GM21786 (cell line): Measurements from ENCODE around the gene ELK4.

Experiments
- ATAC-seq: cut with Tn5 transposase; IDR thresholded peaks from one replicate; pipeline ENCODE4 v1.9.1; 2021; ENCODE audit not compliant: unreplicated experiment

ELK4 gene, protein sequence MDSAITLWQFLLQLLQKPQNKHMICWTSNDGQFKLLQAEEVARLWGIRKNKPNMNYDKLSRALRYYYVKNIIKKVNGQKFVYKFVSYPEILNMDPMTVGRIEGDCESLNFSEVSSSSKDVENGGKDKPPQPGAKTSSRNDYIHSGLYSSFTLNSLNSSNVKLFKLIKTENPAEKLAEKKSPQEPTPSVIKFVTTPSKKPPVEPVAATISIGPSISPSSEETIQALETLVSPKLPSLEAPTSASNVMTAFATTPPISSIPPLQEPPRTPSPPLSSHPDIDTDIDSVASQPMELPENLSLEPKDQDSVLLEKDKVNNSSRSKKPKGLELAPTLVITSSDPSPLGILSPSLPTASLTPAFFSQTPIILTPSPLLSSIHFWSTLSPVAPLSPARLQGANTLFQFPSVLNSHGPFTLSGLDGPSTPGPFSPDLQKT

DNA sequence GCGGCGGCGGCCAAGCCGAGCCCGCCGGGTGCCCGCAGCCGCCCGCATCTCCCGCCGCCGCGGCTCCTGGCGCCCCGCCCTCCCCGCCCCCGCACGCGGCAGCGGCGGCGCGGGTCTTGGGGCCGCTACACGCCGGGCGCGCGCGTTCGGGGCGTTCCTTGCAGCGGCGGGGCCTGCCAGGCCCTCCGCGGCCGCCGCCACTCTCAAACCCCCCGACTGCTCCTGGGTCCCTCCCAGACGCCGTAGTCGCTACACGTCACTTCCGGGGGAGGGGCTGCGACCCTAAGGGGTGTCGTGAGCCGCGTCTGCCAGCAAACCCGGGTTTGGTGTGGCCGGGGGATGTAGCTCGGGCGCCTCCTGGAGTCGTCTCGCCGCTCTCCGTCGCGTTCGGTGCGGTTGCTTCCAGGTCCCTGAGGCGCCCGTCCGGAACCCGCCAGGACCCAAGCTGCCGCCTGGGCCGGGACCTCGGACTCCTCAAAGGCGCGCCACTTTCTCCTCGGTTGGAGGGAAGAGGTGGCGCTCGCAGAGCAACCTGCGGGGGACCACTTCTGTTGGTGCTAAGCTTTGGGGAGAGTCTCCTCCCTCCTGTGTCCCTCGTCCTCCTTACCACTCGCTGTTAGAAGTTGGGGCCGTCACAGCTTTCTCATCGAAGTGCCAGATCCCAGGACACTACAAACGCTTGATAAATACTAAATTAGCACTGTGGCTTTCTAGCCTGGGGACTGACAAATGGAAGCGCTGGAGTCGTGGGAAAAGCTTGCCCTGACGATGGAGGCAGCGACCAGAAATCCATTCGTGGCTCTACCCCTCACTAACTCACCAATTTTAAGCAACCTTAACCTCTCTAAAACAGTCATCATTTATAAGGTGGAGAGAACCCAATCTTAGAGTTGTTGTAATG lies at the start of gene ELK4:
Gene ELK4, minus strand, starts transcription at position 244 of the 901 bp plus-strand sequence. CDS start 8,129 bp downstream, outside the sequence.
- peak; percentile 75 for ATAC-seq

DNA sequence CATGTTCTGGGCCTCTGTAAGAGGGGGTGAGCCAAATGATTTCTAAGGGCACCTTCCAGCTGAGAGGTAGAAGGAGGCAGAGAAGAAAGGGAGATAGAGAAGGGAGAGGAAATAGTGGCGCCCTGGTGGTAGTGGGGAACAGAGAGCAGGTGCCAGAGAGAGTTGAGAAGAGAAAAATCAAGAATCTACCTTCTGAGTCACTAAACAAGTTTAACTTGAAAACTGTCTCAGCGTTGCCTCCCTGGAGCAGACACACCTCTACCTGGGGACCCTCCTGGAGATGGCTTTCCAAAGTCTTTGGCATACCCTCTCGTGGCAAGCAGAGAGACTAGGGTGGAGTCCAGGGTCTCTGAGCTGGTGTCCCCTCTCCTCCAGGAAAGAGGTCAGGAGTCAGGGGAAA lies 49.6 kb upstream of the ELK4 start:
- ATAC-seq: no peak

DNA sequence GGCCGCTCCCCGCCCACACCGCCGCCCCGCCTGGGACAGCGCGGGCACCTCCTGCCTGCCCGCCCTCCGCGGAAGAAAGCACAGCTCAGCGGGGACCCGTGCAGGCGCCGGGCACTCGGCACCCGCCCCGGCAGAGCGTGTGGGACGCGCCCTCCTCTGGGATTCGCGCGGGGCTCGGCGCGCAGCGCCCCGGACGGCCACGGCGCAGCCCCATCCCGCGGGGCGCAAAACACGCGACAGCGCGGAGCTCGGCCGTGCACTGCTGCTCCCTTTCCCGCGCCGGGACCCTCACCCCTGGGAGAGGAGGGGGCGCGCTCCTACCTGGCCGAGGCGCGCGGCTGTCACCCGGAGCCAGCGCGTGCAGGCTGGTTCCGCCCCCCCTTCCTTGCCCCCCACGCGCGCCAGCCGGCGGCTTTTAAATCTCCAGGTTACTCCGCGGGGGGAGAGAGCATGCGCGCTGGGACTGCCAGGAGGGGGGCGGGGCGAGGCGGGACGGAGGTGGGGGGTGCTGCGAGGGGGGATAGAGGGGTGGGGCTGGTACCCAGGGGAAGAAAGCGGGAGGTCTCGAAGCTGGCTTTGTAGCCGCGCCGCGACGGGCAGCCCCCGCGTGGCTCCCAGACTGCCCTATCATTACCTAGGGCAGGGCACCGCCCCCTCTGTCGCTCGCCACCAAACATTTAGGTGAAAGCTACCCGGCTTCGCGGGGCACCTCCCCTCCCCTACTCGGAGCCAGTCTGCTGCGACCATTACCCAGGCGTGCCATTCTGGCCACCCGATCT lies 48.5 kb upstream of the ELK4 start, which contains the start of gene SLC45A3:
Gene SLC45A3, minus strand, starts transcription at position 437 of the 779 bp plus-strand sequence. CDS start 15,853 bp downstream, outside the sequence.
- no peak for ATAC-seq

DNA sequence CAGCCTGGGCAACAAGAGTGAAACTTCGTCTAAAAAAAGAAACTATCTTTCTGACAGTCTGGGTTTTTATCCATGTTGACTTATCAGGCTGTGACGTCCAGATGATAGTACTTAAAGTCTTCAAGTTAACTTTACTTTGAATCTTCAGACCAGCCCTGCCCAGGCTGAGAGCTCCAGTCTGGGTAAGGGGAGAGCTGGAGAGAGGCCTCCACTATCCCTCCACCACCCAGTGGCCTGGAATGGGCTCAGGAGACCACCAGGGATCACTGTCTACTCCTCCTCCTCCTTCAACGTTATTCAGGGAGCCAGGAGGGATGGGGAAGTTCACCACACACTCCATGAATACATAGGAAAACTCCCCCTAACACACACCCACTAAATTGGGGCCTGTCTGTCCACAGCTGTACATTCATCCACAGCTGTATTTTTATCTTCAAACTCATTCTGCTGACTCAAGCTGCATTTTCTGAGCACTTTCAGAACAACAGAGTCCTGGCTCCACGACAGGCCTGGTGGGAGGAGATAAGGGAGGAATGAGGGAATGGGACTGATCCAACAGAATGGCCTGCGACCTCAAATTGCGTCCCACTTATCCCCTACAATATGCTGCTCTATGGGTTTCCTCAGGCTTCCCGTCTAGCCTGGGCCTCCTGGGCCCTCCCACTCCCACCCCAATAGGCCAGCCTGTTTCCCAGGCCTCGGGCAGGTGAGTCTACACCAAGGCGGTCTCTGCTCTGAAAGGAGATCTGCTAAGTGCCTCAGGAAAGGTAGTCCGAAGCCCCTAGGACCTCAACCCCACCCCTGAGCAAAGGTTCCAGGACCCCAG lies 46.7 kb upstream of the ELK4 start:
- no peak for ATAC-seq

DNA sequence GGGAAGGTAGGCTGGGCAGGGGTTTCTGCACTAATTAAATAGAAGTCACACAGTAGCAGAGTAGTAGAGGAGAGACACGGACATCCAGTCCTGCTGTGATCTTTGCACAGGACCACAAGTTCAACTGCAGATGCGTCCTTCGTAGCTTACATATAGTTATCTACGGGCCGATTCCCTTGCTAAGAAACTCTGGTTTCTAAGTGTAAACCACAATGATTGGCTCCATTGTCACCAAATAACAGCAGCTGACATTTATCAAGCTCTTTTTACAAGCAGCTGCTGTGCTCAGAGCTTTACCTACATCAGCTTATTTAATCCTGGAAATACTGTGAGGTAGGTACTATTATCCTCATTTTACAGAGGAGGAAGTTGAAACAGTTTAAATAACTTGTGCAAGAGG lies 45.4 kb upstream of the ELK4 start:
- ATAC-seq: no peak

DNA sequence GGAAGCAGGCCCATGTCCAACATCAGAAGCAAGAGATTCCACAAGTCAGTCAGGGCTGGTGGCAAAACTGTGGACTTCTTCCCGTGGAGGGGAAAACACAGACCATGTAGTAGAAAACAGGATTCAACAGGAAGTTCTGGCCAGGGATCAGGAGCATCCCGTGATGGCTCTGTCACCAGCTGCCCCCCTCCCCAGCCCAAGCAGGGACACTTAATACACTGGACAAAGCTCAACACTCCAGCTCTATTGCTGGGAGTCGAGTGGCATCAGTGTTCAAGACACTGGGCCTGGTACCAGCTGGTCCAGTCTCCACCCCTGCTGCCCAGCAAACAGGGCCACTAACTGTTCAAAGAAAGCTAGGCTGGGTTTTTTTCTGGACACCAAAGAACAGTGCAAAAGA lies 44.8 kb upstream of the ELK4 start:
- ATAC-seq: no peak

DNA sequence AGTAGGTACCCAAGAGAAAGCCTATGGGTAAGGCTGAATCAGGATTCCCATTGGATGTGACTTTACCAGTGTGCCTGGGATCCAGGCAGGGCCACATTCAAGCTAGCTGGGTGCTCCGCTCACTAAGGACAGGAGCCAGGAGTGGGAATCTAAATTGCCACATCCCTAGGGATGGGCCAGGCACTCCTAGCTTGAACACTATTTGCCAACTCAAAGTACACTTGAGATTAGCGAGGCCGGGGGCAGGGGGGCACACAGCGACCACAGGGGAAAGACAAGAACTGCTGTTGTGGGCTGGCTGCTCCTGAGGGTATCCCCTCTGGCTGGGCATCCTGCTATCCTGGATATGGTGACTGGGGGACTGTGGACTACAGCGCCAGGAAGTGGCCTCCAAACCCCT lies 44.2 kb upstream of the ELK4 start:
- no peak for ATAC-seq

DNA sequence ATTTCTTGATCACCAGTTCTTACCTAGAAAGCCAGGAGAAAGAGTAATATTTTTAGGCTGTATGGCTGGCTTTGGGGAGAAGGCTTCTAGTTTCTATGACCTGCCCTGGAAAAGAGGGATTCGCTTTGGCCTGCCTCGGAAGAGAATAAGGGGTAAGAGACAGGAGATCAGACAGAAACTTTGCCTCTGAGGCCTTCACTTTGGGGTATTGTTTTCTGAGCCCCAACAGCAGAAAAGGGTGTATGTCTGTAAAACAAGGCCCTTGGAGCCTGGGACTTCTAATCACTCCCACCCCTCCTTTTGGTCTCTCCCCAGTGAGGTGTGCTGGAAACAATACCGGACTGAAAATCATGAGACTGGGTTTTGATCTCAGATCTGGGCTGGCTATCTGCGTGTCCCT lies 43.4 kb upstream of the ELK4 start:
- no peak for ATAC-seq

DNA sequence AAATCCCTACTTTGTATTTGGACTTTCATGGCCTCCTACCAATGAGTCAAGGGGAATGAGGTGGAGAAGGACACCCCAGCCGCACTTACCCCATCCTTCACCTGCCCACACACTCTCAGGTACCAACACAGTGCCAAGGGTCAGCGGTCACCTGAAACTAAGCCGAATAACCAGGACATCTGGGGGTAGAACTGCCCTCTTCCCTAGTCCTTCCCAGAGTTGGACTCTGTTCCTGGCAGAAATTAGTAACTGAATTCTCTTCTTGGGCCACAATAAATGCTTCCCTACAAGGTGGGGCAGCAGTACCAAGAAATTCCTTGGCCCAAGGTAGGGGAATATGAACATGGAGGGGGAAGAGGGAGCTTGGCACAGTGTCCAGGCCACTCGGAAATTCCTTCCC lies 41.2 kb upstream of the ELK4 start:
- no peak for ATAC-seq

DNA sequence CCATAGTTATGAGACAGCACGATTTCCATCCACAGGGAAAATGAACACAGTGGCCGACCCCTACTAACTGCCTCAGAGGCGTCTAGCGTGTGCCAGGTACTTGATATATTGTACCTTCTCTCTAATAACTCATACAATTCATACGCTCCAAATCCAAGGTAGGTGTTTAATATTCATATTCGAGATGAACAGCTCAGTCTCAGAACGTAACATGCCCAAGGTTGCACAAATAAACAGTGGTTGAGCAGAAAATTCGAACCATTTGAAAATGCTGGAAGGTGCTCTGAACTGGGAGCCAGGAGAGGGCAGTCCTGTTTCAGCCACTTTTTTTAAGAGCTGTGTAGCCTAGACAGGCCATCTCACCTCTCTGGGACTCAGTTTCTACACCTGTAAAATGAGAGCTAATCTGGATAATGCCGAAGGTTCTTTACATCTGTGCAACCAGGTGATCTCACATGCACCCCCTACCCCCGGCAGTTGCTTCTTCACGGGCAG lies 40.6 kb upstream of the ELK4 start:
- ATAC-seq: no peak

DNA sequence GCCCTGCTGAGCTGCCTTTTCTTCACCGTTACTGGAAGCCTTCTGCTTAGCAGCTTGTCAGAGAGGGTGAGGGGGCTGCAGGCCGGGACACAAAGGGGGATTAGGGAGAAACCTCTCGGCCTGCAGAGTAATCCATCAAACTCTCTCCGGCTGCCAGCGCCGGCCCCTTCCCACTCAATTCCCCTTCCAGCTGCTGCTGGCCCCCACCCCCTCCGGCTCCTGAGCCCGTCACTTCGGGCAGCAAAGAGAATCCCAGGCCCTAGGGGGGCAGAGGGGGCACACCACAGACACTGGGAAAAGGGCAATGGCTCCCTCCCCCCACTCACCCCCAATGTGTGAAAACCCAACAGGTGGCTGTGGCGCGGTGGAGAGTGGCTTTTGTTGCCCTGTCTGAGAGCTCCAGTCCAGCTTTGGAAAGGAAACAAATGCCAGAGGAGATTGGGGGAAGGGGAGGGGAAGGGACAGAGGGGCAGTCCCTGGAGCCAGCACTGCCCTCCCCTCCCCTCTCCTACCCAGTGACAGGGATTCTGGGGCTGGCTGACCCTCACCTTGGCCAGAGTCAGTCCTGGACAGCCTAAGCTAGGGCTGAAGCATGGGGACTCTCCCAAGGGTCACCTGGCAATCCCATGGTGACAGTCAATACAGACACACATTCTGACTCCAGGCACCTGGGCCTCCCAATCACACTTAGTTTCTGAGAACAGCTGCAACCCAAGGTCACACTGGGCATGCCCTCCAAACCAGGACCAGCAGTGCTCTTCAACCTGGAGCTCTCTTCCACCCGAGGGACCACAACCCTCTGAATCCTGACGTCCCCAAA lies 39.0 kb upstream of the ELK4 start:
- no peak for ATAC-seq

DNA sequence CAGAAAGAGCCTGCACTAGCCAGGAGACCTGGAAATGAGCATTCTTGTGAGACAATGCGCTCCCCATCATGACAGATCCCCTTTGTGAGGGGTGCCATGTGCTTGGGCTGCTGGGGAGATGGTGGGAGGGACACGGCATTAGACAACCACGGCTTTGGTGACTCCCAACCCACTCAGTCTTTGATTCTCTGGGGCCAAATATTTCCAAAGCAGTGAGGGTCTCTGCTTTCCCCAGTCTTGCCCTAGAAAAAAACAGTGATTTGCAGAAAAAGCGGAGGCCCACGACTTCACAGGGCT lies 38.3 kb upstream of the ELK4 start:
- ATAC-seq: no peak

DNA sequence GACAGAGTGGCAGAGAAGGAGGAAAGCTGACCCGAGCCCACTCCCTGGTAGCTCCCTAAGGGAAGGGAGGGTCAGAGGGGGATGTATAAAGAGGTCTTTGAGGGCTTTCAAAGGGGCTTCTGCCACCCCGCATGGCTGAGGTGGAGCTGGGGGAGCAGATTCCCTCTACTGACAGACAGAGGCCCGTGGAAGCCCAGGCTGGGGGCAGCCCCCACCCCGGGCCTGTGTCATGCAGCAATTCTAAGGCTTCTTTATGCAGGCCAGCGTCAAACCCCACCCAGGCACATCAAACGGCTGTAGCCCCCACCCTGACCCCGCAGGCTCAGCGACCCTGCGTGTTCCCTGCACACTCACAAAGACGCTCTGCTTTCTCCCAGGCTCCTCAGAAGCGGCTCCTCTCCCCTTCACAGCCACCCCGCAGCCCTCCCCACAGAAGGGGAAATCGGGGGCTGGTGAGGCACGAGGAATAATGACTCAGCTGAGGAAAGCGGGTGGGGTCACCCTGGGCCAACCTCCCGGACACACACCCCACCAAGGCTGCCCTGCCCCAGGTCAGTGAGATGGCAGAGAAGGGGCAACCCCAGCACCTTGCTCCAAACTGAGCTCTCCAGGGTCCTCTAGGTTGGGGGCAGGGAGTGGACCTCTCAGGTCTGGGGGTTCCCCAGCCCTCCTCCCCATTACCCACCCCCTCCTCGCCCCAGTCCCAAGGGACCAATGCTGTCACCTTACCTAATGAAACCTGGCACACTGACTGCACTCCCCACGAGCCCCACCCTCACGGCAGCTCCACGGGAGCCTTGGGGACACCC lies 37.7 kb upstream of the ELK4 start:
- peak; percentile 41 for ATAC-seq

DNA sequence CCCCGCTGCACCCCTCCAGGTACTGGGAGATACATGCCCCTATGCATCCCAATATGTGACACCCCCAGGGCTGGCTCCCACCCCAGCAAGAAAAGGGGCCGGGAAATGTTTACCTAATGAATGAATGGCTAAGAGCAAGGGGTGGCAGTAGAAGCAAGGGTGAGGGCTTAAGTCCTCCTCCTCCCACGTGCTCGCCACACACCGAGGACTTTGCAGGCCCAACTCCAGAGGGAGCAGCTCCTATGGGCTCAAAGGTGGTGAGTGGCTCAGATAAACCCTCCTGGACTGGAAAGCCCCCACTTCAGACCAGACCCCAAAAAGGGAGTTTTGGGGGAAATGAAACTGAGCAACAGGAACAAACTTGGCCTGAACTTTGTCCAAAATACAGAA lies 37.1 kb upstream of the ELK4 start:
- ATAC-seq: peak; percentile 23

DNA sequence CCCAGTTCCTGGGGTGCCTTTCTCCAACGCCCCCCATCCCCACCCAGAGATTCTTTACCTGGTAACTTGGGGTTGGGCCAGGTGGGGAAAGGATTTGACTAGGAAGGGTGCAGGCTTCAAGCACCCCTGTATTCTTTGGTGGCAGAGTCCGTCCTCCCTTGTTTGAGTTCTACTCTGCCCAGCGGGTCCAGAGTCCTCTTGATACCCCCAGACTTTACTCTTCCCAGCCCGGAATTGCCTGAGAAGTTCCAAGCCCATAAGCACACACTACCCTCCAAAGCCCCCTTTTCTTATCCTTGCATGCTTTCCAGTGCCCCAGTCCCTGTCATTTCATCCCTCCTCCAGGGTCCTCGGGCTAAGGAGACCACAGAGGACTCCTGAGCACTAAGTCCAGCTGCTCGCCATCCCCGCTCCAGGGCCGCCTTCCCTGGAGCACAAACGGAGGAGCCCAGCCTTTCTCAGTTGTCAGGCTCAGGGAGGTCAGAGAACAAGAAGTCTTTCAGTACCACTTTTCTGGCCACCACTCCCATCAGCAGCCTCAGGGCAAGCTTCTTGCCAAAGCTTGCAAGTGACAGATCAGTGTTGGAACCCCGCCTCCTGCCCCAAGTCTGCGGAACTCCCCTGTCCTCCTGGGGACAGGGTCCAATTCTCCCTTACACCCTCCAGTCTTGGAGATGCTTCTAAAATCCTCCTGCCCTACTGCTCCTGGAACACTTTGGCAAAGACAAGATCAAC lies 36.3 kb upstream of the ELK4 start:
- no peak for ATAC-seq

DNA sequence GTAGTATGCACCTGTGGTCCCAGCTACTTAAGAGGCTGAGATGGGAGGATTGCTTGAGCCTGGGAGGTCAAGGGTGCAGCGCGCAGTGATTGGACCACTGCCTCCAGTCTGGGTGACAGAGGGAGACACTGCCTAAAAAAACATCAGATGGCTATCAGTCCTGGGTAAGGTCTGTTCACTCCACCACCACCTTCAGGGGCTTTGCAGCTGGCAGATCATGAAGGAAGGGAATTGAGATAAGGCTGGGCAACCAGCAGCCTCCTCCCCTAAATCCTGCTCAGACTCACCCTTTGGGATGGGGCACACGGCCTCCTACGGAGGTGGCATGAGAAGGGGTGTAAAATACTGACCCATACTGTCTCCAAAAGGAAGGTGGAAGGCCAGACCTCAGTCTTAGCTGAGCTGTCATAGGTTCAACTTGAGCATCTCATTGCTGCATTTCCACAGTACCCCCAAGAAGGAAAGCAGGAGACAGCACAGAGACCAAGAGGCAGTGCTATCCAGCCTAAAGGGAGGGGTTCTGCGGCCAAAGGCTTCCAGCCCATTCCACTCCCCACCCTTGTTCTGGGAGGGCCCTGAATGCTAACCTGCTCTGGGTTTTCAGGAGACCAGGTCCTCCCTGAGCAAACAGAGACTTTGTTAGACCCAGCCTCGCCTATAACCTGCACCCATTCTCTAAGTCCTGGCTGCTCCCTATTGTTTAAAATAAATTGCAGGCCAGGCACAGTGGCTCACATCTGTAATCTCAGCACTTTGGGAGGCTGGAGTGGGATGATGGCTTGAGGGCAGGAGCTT lies 34.8 kb upstream of the ELK4 start:
- ATAC-seq: no peak
